Ectodermal cell (in vitro differentiated cells): ENCODE data around the gene DNAH12. TPM values are rescaled to one million over a fixed set of nuclear protein-coding genes. Genes with fewer than 3 reads are reported as not detected.

ENCODE experiments used
- H3K27ac ChIP-seq: 2 replicates; pipeline ENCODE4 v1.7.0; 2013; ENCODE audit warnings: mild to moderate bottlenecking, low read depth, low read length; ENCODE audit not compliant: insufficient read depth, poor library complexity, severe bottlenecking
- H3K27me3 ChIP-seq: 2 replicates; pipeline ENCODE4 v1.7.0; 2013; ENCODE audit warnings: mild to moderate bottlenecking, low read length; ENCODE audit not compliant: insufficient read depth, control insufficient read depth, poor library complexity, severe bottlenecking
- H3K36me3 ChIP-seq: one replicate; pipeline ENCODE4 v1.7.0; 2013; ENCODE audit warnings: low read length; ENCODE audit not compliant: control insufficient read depth, insufficient read depth
- H3K4me1 ChIP-seq: one replicate; pipeline ENCODE4 v1.7.0; 2013; ENCODE audit warnings: low read length; ENCODE audit not compliant: control insufficient read depth, insufficient read depth
- H3K4me3 ChIP-seq: 2 replicates; pipeline ENCODE4 v1.7.0; 2013; ENCODE audit warnings: low read depth, low read length, control low read depth; ENCODE audit not compliant: insufficient read depth
- H3K9me3 ChIP-seq: 2 replicates; pipeline ENCODE4 v1.7.0; 2013; ENCODE audit warnings: mild to moderate bottlenecking, low read length, moderate library complexity; ENCODE audit not compliant: control insufficient read depth
- WGBS, 2 experiments: methylation state at CpG; one replicate each; pipeline ENCODE4 v1.1.7; 2013; ENCODE audit warnings: missing lambda C conversion rate in 2 of 2; 5-methylcytosine and 5-hydroxymethylcytosine counted together
- polyA plus RNA-seq, 4 experiments: library from polyadenylated mRNA; stranded (reverse); fragments of 50-300 nt; gene quantifications; one replicate each; pipeline ENCODE4 v1.2.3, GENCODE V29; 2013

Gene DNAH12, protein sequence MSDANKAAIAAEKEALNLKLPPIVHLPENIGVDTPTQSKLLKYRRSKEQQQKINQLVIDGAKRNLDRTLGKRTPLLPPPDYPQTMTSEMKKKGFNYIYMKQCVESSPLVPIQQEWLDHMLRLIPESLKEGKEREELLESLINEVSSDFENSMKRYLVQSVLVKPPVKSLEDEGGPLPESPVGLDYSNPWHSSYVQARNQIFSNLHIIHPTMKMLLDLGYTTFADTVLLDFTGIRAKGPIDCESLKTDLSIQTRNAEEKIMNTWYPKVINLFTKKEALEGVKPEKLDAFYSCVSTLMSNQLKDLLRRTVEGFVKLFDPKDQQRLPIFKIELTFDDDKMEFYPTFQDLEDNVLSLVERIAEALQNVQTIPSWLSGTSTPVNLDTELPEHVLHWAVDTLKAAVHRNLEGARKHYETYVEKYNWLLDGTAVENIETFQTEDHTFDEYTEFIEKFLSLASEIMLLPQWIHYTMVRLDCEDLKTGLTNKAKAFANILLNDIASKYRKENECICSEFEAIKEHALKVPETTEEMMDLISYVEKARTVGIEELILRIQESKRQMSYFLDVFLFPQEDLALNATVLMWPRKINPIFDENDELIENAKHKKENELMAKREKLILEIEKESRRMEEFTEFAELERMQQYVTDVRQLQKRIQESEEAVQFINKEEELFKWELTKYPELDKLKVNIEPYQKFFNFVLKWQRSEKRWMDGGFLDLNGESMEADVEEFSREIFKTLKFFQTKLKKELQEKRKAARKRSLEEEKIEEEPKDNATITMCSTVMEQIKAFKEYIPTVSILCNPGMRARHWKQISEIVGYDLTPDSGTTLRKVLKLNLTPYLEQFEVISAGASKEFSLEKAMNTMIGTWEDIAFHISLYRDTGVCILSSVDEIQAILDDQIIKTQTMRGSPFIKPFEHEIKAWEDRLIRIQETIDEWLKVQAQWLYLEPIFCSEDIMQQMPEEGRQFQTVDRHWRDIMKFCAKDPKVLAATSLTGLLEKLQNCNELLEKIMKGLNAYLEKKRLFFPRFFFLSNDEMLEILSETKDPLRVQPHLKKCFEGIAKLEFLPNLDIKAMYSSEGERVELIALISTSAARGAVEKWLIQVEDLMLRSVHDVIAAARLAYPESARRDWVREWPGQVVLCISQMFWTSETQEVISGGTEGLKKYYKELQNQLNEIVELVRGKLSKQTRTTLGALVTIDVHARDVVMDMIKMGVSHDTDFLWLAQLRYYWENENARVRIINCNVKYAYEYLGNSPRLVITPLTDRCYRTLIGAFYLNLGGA (N-terminal part only)
- not detected for polyA plus RNA-seq (2013, experiment 1 of 4)
- 0.09 TPM for polyA plus RNA-seq (2013, experiment 2 of 4)
- polyA plus RNA-seq (2013, experiment 3 of 4) = 0.16 TPM
- polyA plus RNA-seq (2013, experiment 4 of 4) = not detected

DNA sequence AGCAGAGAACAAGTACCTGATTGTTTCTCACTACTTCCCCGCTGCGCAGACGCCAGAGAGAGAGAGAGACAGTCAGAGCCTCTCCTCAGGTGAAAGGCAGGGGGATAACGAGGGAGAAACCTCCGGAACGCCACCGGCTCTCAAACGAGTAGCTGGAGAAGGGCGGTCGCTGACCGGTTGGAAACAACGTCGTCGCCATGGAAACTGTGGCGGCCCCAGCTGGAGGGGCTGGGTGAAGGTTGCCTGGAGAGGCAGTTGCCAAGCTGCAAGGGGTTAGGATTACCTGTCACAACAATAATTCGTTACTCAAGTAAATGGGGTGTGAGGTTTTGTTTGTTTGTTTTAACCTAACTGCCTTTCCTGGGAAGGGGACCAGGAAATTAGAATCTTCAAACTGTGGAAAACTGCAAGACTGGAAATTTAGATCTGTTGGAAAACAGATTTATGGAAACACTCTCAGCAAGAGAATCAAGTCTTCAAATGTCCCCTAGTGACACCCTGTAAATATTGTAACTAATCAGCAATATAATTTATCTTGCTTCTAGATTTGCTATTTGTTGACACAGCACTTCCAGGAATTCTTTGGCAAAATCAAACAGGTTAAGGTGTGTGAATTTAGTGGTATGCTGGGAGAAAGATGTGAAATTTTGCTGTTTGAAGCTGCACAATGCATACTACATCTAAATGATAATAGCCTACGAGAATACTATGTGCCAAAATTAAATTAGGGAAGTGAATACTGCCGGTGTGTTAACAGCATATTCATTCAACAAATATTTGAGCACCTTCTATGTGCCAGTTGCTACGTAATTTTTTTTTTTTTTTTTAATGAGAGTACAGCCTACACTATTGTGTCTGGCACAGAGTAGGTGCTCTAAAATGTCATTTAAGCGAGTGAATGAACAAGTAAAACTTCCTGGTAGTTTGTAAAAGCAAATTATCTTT is at the start of gene DNAH12:
Gene DNAH12 (minus strand): TSS at position 164 of the 945 bp plus-strand sequence. CDS start 1,474 bp downstream, outside the sequence.
- no peaks in the 10 kb centered on the region for H3K36me3 ChIP-seq
- peak within 1 kb of the TSS; percentile 11 for H3K4me3 ChIP-seq
- H3K27me3 ChIP-seq = no peaks in the 10 kb centered on the region
- peak within 1 kb of the TSS; percentile 38 for H3K27ac ChIP-seq
- H3K9me3 ChIP-seq = no peaks in the 10 kb centered on the region
- H3K4me1 ChIP-seq = peaks cover 6% of the 10 kb centered on the region
- WGBS, 2 experiments = 11 to 19% methylated on average over 18 to 20 of the region's 20 CpGs

DNA sequence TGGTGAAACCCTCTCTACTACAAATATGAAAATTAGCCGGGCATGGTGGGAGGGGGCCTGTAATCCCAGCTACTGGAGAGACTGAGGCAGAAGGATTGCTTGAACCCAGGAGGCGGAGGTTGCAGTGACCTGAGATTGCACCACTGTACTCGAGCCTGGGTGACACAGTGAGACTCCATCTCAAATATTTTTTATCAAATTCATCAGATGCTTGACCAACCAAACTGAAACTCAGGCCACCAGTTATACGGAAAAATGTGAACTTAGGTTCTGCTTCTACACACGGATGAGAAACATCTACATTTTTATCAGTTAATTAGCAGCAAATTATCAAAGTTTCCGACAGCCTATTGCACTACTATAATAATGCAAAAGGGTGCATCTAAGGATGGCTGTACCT is 48.2 kb upstream of the DNAH12 start:
- Histone ChIP-seq H3K9me3 (no peaks in the 10 kb centered on the region), H3K27ac (no peak overlapping the region), H3K4me3 (no peak overlapping the region), H3K27me3 (no peaks in the 10 kb centered on the region), H3K4me1 (peaks cover 9% of the 10 kb centered on the region), H3K36me3 (no peaks in the 10 kb centered on the region)
- WGBS, 2 experiments = 77% methylated on average over 6 of the region's 6 CpGs

DNA sequence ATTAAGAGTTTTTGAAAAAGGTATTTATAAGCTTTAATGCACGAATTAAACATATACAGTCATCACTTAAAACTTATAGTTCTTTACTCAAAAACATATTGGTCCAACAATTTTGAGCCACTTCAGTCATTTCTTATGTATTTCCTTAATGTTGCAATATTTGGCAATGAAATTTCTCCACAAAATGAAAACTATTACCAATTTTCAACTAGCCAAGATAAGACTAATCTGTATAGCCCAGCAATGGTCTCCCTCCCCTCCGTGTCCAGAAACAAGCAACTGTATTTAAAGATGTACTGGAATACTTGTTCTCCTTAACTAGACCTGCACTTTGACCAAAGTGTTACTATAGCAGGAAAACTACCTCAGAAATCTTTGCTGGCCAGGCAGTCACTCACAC is 43.8 kb upstream of the DNAH12 start:
- 98 to 100% methylated on average over 1 to 2 of the region's 2 CpGs for WGBS, 2 experiments
- Histone ChIP-seq H3K4me3 (no peak overlapping the region), H3K4me1 (no peaks in the 10 kb centered on the region), H3K27ac (no peak overlapping the region), H3K9me3 (no peaks in the 10 kb centered on the region), H3K36me3 (peaks cover 7% of the 10 kb centered on the region), H3K27me3 (no peaks in the 10 kb centered on the region)

DNA sequence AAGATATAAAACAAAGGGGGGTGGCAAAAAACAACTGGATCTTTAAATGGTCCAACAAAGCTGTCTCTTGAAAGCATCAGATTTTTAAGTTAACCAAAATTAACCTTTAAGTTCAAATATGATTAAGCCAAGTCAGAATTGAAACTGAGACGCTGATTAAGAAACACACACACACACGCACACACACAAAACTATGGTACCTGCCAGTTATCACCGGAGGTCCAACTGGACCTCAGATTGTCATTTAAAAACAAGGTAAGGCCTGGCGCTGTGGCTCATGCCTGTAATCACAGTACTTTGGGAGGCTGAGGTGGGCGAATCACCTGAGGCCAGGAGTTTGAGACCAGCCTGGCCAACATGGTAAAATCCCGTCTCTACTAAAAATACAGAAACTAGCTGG is 42.6 kb upstream of the DNAH12 start:
- Histone ChIP-seq H3K27ac (no peak overlapping the region), H3K4me1 (no peaks in the 10 kb centered on the region), H3K27me3 (no peaks in the 10 kb centered on the region), H3K4me3 (no peak overlapping the region), H3K36me3 (peaks cover 10% of the 10 kb centered on the region), H3K9me3 (no peaks in the 10 kb centered on the region)
- 77 to 79% methylated on average over 6 of the region's 6 CpGs for WGBS, 2 experiments

DNA sequence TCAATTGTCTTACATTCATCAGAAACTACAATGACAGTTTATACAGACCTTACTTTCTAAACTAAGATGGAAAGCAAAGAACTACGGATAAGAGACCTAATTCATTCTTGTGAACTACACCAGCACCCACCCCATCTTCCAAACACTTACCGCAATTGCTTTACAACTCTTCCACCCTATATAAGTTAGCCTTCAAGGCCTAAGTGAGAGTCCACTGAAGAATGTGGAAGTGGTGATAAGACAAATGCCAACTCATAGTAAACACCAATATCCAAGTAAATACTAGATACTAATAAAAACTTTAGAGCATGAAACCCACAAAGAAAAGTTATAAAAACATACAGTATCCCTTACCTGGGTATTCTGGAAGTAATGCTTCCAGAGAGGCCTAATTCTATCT is 39.4 kb upstream of the DNAH12 start:
- H3K4me1 ChIP-seq = no peaks in the 10 kb centered on the region
- WGBS, 2 experiments = 96 to 100% methylated on average over 1 to 2 of the region's 2 CpGs
- H3K27ac ChIP-seq = no peak overlapping the region
- H3K9me3 ChIP-seq = no peaks in the 10 kb centered on the region
- H3K27me3 ChIP-seq = no peaks in the 10 kb centered on the region
- peaks cover 11% of the 10 kb centered on the region for H3K36me3 ChIP-seq
- no peak overlapping the region for H3K4me3 ChIP-seq

DNA sequence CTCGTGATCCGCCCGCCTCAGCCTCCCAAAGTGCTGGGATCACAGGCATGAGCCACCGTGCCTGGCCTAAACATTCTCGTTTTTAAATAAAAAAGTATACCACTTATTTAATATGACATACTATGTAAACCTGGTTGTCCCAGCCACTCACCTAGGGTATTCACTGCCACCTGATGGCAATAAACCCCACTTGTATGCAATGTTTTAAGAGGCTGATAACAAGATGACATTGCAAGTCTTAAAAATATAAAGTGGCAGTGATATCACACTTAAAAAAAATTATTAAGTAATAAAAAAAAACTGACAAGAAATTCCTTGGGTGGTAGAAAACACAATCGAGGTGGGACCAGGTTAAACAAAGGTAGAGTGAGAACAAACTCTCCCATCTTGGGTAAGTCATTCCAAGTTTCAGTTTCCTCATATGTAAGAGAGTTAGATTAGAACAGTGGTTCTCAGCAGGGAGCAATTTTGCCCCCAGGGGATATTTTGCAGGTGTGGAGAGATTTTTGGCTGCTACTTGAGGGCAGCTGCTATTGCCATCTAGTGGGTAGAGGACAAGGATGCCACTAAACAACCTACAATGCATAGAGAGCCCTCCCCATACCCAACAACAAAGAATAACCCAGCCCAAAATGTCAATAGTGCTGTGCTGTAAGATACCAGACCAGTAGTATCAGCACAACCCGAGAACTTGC is 38.5 kb upstream of the DNAH12 start:
- H3K27ac ChIP-seq = no peak overlapping the region
- H3K4me3 ChIP-seq = no peak overlapping the region
- H3K27me3 ChIP-seq = no peaks in the 10 kb centered on the region
- no peaks in the 10 kb centered on the region for H3K4me1 ChIP-seq
- H3K9me3 ChIP-seq = no peaks in the 10 kb centered on the region
- 96% methylated on average over 7 of the region's 7 CpGs for WGBS, 2 experiments
- peaks cover 16% of the 10 kb centered on the region for H3K36me3 ChIP-seq

DNA sequence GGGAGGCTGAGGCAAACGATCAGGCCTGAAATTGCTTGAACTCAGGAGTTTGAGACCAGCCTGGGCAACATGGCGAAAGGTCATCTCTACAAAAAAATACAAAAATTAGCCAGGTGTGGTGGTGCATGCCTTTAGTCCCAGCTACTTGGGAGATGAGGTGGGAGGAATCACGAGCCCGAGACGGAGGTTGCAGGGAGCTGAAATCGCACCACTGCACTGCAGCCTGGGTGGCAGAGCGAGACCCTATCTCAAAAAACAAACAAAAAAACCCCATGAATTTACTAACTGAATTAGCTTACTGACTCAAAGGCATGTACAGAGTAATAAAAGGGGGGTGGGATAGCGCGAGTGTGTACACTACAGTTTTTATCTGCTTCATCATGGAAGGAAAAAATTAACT is 33.7 kb upstream of the DNAH12 start:
- H3K27ac ChIP-seq = no peak overlapping the region
- H3K27me3 ChIP-seq = no peaks in the 10 kb centered on the region
- 93 to 96% methylated on average over 9 of the region's 9 CpGs for WGBS, 2 experiments
- H3K9me3 ChIP-seq = no peaks in the 10 kb centered on the region
- H3K4me1 ChIP-seq = no peaks in the 10 kb centered on the region
- no peak overlapping the region for H3K4me3 ChIP-seq
- peaks cover 20% of the 10 kb centered on the region for H3K36me3 ChIP-seq

DNA sequence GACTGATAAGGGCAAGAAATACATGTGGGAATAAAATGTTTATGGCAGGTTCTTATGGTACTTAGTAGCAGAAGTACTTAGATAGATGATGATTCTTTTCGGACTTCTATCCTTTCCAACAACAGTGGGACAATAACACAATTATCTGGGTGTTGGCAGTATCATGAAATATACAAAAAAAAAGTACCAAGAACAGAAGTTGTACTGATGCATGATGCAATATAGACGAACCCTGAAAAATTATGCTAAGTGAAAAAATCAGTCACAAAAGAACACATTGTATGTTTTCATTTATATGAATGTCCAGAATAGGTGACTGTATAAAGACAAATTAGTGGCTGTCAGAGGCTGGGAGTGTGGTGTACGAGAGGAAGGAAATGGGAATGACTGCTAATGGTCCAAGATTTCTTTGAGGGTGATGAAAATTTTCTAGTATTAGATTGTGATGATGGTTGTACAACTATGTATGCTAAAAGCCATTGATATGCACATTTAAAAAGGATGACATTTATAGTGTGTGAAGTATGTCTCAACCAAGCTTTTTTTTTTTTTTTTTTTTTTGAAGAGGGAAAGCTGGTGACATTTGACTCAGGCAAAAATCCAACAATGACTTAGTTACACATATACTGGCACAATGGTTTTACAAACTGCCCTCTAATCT is 32.0 kb upstream of the DNAH12 start:
- WGBS, 2 experiments = 96 to 99% methylated on average over 2 of the region's 3 CpGs
- H3K9me3 ChIP-seq = no peaks in the 10 kb centered on the region
- no peaks in the 10 kb centered on the region for H3K27me3 ChIP-seq
- H3K27ac ChIP-seq = no peak overlapping the region
- no peaks in the 10 kb centered on the region for H3K4me1 ChIP-seq
- no peak overlapping the region for H3K4me3 ChIP-seq
- H3K36me3 ChIP-seq = peaks cover 16% of the 10 kb centered on the region
